GM20431 (cell line): ENCODE results near the gene AMY2A.
"Not testable (repeated sequence)": the region's sequence is repeated elsewhere in the genome, so short reads cannot be mapped to it uniquely, and the experiment has no call there.

Experiments
- in situ Hi-C: fragments of 300-500 bp; cut with MseI, MboI; formaldehyde crosslinking; loops from one replicate; pipeline ENCODE4 v1.15.0; 2020; ENCODE audit warnings: low sequenced_read_pairs; ENCODE audit not compliant: unreplicated experiment

AMY2A gene

DNA sequence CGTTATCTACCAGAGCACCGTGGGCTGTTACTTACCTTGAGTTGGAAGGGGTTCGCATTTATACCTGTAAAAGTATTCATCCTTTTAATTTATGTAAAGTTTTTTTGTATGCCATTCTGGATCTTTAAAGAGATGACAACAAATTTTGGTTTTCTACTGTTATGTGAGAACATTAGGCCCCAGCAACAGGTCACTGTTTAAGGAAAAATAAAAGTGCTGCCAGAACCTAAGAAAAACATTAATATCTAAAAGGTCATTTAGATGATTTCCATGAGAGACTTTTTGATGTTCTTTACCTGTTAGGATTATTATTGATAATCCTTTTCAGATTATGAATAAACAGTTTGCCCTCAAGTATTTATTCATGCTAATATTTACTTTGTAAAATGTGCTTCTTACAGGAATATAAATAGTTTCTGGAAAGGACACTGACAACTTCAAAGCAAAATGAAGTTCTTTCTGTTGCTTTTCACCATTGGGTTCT, at the start of gene AMY2A:
TSS of gene AMY2A (plus strand) at position 434 of the 484 bp plus-strand sequence. CDS start at position 448, 14 bp downstream.
- in situ Hi-C loops = not testable (repeated sequence)

DNA sequence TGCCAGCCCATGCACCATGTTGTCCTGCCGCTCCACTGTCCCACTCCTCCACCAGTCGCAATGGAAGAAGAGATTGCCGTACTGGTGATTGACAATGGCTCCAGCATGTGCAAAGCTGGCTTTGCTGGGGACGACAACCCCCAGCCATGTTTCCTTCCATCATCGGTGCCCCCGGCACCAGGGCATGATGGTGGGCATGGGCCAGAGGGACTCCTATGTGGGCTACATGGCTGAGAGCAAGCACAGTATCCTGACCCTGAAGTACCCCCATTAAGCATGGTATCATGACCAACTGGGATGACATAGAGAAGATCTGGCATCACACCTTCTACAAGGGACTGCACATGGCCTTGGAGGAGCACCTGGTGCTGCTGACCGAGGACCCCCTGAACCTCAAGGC, 47.7 kb upstream of the AMY2A start:
- in situ Hi-C loops = no loop called here

DNA sequence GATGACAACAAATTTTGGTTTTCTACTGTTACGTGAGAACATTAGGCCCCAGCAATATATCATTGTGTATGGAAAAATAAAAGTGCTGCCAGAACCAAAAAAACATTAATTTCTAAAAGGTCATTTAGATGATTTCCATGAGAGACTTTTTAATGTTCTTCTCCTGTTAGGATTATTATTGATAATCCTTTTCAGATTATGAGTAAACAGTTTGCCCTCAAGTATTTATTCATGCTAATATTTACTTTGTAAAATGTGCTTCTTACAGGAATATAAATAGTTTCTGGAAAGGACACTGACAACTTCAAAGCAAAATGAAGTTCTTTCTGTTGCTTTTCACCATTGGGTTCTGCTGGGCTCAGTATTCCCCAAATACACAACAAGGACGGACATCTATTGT, 45.9 kb upstream of the AMY2A start, which contains the start of gene AMY2B:
TSS of gene AMY2B (plus strand) at position 301 of the 400 bp plus-strand sequence. CDS start at position 315, 14 bp downstream.
- in situ Hi-C loops = not testable (repeated sequence)

DNA sequence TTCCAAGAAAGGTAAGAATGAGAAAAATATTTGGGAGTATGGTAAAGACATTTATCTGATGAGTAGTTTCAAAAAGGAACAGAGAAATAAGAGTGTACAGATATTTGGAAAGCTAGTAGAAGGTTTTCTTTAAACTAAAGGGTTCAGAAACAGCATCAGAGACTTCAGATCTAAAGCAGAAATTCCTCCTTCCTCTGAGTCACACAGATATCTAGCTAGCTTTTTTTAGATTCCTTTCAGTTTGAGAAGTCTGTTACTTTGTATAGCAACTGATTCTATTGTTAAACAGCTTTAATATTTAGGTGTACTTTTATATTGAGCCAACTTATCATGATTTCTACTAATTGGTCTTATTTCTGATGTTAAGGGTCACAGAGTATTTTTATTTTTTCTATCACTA, 41.2 kb upstream of the AMY2A start:
- in situ Hi-C loops = no loop called here

DNA sequence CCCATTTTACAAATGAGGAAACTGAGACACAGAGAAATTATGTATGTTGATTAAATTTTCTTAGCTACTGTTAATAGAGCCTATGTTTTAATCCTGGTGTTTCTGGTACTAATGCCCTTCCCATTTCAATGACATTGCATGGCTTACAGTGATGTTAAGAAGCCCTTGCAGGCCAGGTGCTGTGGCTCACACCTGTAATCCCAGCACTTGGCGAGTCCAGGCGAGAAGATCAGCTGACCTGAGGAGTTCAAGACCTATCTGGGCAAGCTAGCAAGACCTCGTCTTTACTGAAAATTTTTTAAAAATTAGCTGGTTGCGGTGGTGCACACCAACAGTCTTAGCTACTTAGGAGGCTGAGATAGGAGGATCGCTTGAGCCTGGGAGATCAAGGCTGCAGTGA, 40.4 kb upstream of the AMY2A start:
- in situ Hi-C loops = not testable (repeated sequence)

DNA sequence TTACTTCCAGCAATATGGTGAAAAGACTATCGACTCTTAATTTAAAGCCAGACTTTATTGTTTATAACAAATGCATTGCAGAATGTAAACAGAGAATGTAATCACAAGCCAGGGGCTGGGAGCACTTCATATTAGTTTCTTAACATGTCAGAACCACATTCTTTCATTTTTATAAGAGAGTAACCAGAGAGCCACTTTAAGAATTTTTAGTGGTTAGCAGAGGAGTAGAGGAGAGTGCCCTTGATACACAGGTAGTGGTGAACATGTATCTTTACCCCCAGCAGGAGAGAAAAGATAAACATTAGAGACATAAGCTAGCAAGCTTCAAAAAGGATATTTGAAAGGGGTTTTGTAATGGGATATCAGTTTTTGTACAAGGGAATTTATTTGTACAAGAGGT, 34.8 kb upstream of the AMY2A start:
- in situ Hi-C loops = no loop called here

DNA sequence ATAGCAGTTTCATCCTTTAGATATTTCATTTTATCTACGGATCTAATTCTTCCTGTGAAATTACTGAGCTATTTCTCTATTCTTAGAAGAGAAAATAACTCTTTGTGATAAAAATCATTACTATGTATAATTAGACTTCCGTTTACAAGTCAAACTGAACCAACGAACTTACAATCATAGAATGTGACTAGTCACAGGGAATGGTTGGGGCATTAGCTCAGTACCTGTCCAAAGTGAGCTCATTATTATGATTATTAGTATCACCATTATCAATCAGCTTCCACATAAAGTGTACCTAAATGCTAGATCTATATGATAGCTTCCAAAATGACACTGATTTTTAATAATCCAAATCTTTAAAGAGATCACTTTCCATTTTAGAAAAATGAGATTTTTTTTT, 33.3 kb upstream of the AMY2A start:
- in situ Hi-C loops = no loop called here

DNA sequence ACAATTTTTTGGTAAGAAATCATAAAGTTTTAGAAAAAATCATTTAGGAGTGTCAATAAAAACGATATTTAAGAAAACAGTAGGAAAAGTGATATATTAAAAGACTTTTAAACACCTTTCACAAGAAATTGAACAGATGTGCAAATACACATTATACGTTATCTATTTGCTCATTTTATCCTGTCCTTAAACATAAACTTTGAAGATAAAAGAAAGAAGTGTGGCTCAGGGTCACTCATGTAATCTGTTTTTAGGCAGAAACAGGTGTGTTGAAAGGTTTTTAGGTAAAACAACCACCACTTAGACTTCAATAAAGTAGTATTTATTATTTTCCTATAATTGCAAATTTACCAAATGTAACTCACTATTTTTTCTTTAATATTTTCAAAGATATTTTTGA, 32.7 kb upstream of the AMY2A start:
- in situ Hi-C loops = no loop called here

DNA sequence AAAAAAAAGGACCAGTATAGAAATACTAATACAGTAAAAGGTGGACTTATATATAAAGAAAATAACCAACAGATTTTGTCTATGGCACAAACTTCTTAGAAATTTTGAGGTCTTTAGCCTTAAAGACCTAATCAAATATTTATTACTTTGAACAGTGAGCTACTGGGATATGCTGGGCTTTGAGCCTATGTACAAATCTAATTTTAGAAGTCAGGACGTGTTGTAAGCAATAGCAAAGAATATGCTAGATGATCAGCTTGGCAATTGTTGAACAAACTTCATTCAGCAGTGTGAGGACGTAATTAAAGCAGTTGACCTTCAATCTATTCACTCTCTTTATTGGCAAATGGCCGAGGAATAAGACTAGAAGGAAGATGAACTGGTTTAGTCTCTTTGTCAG, 14.5 kb upstream of the AMY2A start:
- in situ Hi-C loops = not testable (repeated sequence)

DNA sequence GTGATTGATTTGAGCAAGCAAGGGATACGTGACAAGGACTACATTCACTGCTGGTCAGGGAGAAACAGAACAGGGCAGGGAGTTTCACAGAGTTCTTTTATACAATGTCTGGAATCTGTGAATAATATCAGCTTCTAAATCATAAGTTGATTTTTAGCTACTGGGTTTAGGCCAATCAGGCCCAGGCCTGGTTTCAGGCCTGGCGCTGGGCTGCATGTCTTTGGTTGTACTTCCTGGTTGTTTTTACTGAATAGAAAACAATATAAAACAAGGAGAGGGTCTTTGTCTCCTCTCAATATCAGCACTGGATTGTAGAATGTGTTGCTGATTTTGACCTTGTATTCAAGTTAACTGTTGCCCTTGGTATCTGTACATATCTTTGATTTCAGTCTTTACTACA, 865 bp upstream of the AMY2A start:
- in situ Hi-C loops = no loop called here

DNA sequence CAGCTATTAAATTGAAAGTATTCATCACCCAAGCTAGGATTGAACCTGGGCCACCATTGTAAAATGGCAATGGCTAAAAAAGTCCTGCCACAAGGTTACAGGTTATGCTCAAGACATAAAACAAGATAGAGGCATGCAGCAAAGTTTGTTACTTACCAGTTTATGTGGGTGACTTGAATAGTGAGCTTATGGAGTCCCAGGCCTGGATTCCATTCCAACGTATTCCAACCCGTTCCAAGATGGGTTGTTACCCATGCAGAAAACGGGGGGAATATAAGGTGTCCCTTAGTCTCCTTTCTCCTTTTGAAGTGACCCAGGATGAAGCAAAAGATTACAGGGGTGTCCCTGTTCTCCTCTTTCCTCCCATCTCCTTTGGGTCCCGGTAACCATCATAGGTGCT, 10.2 kb downstream of the AMY2A start:
- in situ Hi-C loops = not testable (repeated sequence)

DNA sequence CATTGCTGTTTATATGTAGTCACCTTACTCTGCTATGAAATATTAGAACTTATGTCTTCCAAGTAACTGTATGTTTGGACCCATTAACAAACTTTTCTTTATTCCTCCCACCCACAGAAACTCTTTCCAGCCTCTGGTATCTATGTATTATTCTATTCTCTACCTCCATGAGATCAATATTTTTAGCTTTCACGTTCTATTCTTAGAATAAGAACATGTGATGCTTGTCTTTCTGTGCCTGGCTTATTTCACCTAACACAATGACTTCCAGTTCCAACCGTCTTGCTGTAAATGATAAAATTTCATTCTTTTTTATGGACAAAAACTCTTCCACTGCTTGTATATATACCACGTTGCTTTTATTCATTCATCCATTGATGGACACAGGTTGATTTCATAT, 24.0 kb downstream of the AMY2A start:
- in situ Hi-C loops = not testable (repeated sequence)

DNA sequence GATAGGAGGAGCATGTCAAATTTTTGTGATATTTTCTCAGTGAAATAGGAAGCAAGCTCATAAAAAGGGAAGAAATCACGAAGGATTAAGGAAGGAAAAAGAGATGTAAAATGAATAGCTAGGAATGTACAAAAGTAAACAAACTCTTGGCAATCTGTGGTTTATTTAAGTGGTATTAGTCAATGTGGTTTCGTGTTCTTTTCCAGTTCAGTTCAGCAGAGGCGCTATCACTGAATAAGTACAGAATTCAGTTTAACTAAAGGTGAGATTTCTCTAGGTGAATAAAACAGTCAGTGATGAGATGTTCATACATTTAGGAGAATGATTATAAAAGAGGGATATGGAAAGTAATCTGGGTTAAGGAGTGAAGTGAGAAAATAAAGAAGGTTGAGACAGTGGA, 26.7 kb downstream of the AMY2A start:
- in situ Hi-C loops = not testable (repeated sequence)

DNA sequence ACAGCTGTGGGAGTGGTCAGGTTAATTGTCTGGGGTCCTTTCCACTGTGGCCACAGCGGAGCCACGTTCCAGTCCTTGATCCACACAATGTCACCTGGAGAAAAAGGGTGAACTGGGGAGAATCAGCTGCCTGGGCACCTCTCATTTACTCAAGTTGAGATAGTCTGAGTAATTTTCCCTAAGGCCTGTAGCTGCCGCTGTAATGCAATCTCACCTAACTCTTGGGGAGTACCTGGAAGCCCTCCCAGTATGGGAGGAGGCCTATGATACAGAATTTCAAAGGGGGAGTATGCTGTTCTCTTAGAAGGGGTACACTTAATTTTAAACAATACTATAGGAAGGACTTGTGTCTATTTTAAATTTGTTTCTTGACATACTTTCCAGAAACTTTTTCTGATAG, 33.1 kb downstream of the AMY2A start:
- in situ Hi-C loops = not testable (repeated sequence)

DNA sequence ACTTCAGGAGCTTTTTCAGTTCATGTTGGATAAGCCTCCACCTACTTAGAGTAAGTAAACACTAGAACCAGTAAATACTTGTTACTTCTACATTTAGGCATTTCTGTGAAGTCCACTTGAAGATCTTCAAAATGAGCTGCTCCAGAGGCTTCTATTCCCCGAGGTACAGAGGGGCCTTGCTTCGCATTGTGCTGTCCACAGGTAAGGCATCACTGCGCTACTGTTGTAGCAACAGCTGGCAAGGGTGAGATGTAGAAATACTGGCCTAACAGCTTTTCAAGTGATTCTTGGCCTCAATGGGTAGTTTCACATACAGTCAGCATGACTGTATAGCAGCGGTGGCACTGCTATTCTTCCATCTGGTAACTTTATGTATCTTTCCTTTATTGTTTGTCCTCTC, 33.7 kb downstream of the AMY2A start:
- in situ Hi-C loops = not testable (repeated sequence)

DNA sequence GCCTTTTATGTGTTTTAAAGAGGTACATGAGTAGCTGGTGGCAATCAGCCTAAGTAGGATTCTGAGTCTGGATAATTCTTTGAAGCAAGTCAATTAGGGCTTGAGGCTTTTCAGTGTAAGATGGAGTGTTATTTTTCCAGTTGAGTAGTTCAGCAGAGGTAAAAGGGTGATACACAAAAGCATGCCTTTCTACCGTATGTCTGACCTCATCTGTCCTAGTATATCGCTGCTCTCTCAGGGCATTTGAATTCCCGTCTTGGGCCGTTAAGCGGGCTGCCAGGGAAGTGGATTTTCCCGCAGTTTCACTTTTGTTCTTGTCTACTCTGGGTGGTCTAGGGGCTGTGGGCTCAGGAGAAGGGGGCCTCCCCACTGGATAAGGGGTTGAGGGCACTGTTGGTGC, 36.9 kb downstream of the AMY2A start:
- in situ Hi-C loops = not testable (repeated sequence)

DNA sequence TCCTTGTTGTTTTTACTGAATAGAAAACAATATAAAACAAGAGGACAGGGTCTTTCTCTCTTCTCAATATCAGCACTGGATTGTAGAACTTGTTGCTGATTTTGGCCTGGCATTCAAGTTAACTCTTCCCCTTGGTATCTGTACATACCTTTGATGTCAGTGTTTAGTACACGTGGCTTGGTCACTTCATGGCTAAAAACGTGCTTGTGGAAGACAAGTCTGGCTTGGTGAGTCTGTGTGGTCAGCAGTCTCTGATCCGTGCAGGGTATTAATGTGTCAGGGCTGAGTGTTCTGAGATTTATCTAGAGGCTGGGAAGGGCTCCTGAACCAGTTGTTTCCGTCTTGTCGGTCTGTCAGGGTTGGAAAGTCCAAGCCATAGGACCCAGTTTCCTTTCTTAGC, 38.2 kb downstream of the AMY2A start, which contains the start of gene AMY1A:
TSS of gene AMY1A (plus strand) at position 301 of the 400 bp plus-strand sequence. CDS start 571 bp downstream, outside the sequence.
- in situ Hi-C loops = not testable (repeated sequence)
